ENCODE results near the gene MFSD11.
"Not testable (repeated sequence)": the region's sequence is repeated elsewhere in the genome, so short reads cannot be mapped to it uniquely, and the experiment has no call there.

Gene MFSD11

GRCh38 chr17:76808326-76808725 is 70.4 kb downstream of the MFSD11 start:
- DNase-seq = no peak

GRCh38 chr17:76810956-76811355 is 73.0 kb downstream of the MFSD11 start:
- no peak for DNase-seq

- no peak for DNase-seq
Measured at GRCh38 chr17:76811834-76812233, 73.9 kb downstream of the MFSD11 start.

GRCh38 chr17:76812263-76812662 is 74.3 kb downstream of the MFSD11 start:
- no peak for DNase-seq

- DNase-seq = no peak
Measured at GRCh38 chr17:76812968-76813367, 75.0 kb downstream of the MFSD11 start.

- not testable (repeated sequence) for DNase-seq
Measured at GRCh38 chr17:76815907-76816589, 78.1 kb downstream of the MFSD11 start.

- peak; percentile 36 to 46 for DNase-seq
Measured at GRCh38 chr17:76816590-76817135, 78.7 kb downstream of the MFSD11 start.

GRCh38 chr17:76820039-76820438 is 82.1 kb downstream of the MFSD11 start:
- no peak for DNase-seq

- DNase-seq = no peak
Measured at GRCh38 chr17:76820561-76820960, 82.6 kb downstream of the MFSD11 start.

- no peak for DNase-seq
Measured at GRCh38 chr17:76822184-76822778, 84.4 kb downstream of the MFSD11 start.

GRCh38 chr17:76824093-76824492 is 86.2 kb downstream of the MFSD11 start:
- DNase-seq = no peak

GRCh38 chr17:76826330-76827068 is 88.6 kb downstream of the MFSD11 start:
- no peak for DNase-seq

GRCh38 chr17:76827736-76828135 is 89.8 kb downstream of the MFSD11 start:
- DNase-seq = no peak
